Endothelial cell of umbilical vein (primary cell): ENCODE data around the gene MINDY4. TPM values are rescaled to one million over a fixed set of nuclear protein-coding genes. Genes with fewer than 3 reads are reported as not detected.

Experiments used
- BruUV-seq: library from RNA; stranded (reverse); fragments of 400-500 nt; replicated peaks from 2 replicates; lab custom pipeline; 2021; lab: Mats Ljungman, UMichigan
- CTCF ChIA-PET: fragments of 300-600, 350-600 bp; sonication (Branson Sonifier 250); formaldehyde crosslinking; loops from one replicate; lab custom pipeline; 2021; ENCODE audit warnings: antibody characterized with exemption, inconsistent platforms; lab: Charles Lee
- POLR2A ChIA-PET: fragments of 300-600, 350-600 bp; sonication (Branson Sonifier 250); formaldehyde crosslinking; loops from one replicate; lab custom pipeline; 2021; ENCODE audit warnings: antibody characterized with exemption, inconsistent platforms; lab: Charles Lee
- DNase-seq: peaks from one replicate; pipeline ENCODE4 v3.0.0-alpha.2; 2011; ENCODE audit warnings: low read depth, low spot score
- FAIRE-seq: peaks from 2 replicates; lab custom pipeline; 2011; peaks lifted over from hg19 to GRCh38; lab: Jason Lieb, UNC
- H2AFZ ChIP-seq: 2 replicates; pipeline ENCODE4 v1.6.0; 2012; ENCODE audit warnings: low read depth, low read length, control low read depth, inconsistent platforms
- H3K27ac ChIP-seq: 2 replicates; pipeline ENCODE4 v1.5.1; 2011; ENCODE audit warnings: low read depth, mild to moderate bottlenecking, control low read depth, low read length, moderate library complexity; ENCODE audit not compliant: insufficient read depth
- H3K27me3 ChIP-seq, 2 experiments: 2 replicates each; pipeline versions ENCODE4 v1.6.0 to v1.6.1; 2011; ENCODE audit warnings: low read length in 2 of 2, mixed read lengths in 1 of 2; ENCODE audit not compliant: control insufficient read depth in 2 of 2, insufficient read depth in 2 of 2
- H3K36me3 ChIP-seq, 2 experiments: 2 replicates in 1 of 2; 3 replicates in 1 of 2; pipeline ENCODE4 v1.5.1; 2011; ENCODE audit warnings: low read length in 2 of 2, mild to moderate bottlenecking in 1 of 2, moderate library complexity in 1 of 2; ENCODE audit not compliant: control insufficient read depth in 2 of 2, insufficient read depth in 2 of 2; ENCODE audit errors: extremely low read depth in 1 of 2
- H3K4me1 ChIP-seq: 3 replicates; pipeline ENCODE4 v1.5.1; 2011; ENCODE audit warnings: mild to moderate bottlenecking, low read length; ENCODE audit not compliant: control insufficient read depth, insufficient read depth; ENCODE audit errors: extremely low read depth
- H3K4me2 ChIP-seq: 2 replicates; pipeline ENCODE4 v1.6.1; 2011; ENCODE audit warnings: low read length, control low read depth, mixed read lengths; ENCODE audit not compliant: insufficient read depth
- H3K4me3 ChIP-seq, 3 experiments: fragments of 200-600 bp in 1 of 3; sonication (generic), shearing (Covaris generic) in 1 of 3; replicated peaks in 1 of 3; 2 replicates each; pipeline ENCODE4 v1.5.1; 2011 to 2016; ENCODE audit warnings: control low read depth in 3 of 3, low read length in 3 of 3, mild to moderate bottlenecking in 2 of 3, inconsistent platforms in 1 of 3, low read depth in 1 of 3, moderate library complexity in 1 of 3; ENCODE audit not compliant: insufficient read depth in 1 of 3
- H3K79me2 ChIP-seq: 2 replicates; pipeline ENCODE4 v1.6.0; 2012; ENCODE audit warnings: low read length, inconsistent platforms; ENCODE audit not compliant: control insufficient read depth, insufficient read depth
- H3K9ac ChIP-seq: replicated peaks from 2 replicates; pipeline ENCODE3; 2011; ENCODE audit warnings: low read length, control low read depth; ENCODE audit not compliant: insufficient read depth; ENCODE audit errors: extremely low read depth
- H3K9me1 ChIP-seq: replicated peaks from 3 replicates; pipeline ENCODE4 v1.6.0; 2011; ENCODE audit warnings: mild to moderate bottlenecking, low read length; ENCODE audit not compliant: control insufficient read depth, insufficient read depth; ENCODE audit errors: extremely low read depth
- H3K9me3 ChIP-seq: replicated peaks from 2 replicates; pipeline ENCODE4 v1.5.1; 2012; ENCODE audit warnings: low read length, inconsistent platforms; ENCODE audit not compliant: control insufficient read depth, insufficient read depth
- H4K20me1 ChIP-seq: replicated peaks from 2 replicates; pipeline ENCODE3; 2011; ENCODE audit warnings: mild to moderate bottlenecking, low read length; ENCODE audit not compliant: control insufficient read depth, insufficient read depth; ENCODE audit errors: extremely low read depth
- EZH2 ChIP-seq: IDR thresholded peaks from 2 replicates; pipeline ENCODE4 v1.6.1; 2012; ENCODE audit warnings: borderline replicate concordance, low read depth, mild to moderate bottlenecking, moderate library complexity, low read length, inconsistent platforms; ENCODE audit not compliant: severe bottlenecking
- FOS ChIP-seq: IDR thresholded peaks from 2 replicates; pipeline ENCODE4 v1.6.1; 2011; ENCODE audit warnings: mild to moderate bottlenecking, low read length, moderate library complexity, borderline replicate concordance; ENCODE audit not compliant: insufficient read depth
- GATA2 ChIP-seq: IDR thresholded peaks from 2 replicates; pipeline ENCODE4 v1.7.0; 2011; ENCODE audit warnings: low read depth, mild to moderate bottlenecking, moderate library complexity, mixed read lengths, low read length; ENCODE audit not compliant: insufficient read length, insufficient read depth
- JUN ChIP-seq: IDR thresholded peaks from 2 replicates; pipeline ENCODE4 v1.6.1; 2011; ENCODE audit warnings: borderline replicate concordance, low read depth; ENCODE audit not compliant: insufficient read length, insufficient read depth
- MYC ChIP-seq: IDR thresholded peaks from one replicate; pipeline ENCODE4 v1.6.1; 2011; ENCODE audit warnings: mild to moderate bottlenecking, low read depth, low read length
- POLR2A ChIP-seq: IDR thresholded peaks from 2 replicates; pipeline ENCODE4 v1.6.1; 2012; ENCODE audit warnings: low read depth, mild to moderate bottlenecking, control low read depth, low read length
- POLR2AphosphoS5 ChIP-seq: IDR thresholded peaks from 2 replicates; pipeline ENCODE4 v1.6.1; 2012; ENCODE audit warnings: low read depth, mild to moderate bottlenecking, control low read depth, low read length, moderate library complexity; ENCODE audit not compliant: insufficient read depth
- dilution Hi-C: fragments of 300-500 bp; cut with MboI; formaldehyde crosslinking; loops from one replicate; pipeline ENCODE4 v1.15.0; 2019; ENCODE audit warnings: low sequenced_read_pairs; ENCODE audit not compliant: extremely low pct_ligation_motif_present
- intact Hi-C: fragments of 100-400 bp; cut with micrococcal nuclease; formaldehyde crosslinking; loops from one replicate; pipeline ENCODE4 v1.10.0; 2022
- polyA plus RNA-seq, 4 experiments: library from polyadenylated mRNA; depleted of rRNA in 3 of 4; stranded (reverse) in 3 of 4; unstranded in 1 of 4; fragments of >200 nt; gene quantifications; 2 replicates each; pipeline versions ENCODE4 v1.2.1 to v1.2.3, GENCODE V29; 2011 to 2012; ENCODE audit warnings: missing spikeins in 1 of 4
- total RNA-seq: library from RNA; stranded (reverse); gene quantifications from 2 replicates; pipeline ENCODE4 v1.2.3, GENCODE V29; 2021
- TF ChIP-seq, protein P1 (sequence below): IDR thresholded peaks from 2 replicates; pipeline ENCODE4 v1.6.1; 2011; ENCODE audit not compliant: insufficient read depth, insufficient read length
- TF ChIP-seq, protein P2 (sequence below), 2 donors: IDR thresholded peaks; 1 replicate in 1 of 2; 2 replicates in 1 of 2; pipeline ENCODE4 v1.5.1; 2011; ENCODE audit warnings: low read length in 2 of 2, mild to moderate bottlenecking in 2 of 2, moderate library complexity in 2 of 2, control low read depth in 1 of 2, inconsistent platforms in 1 of 2, low read depth in 1 of 2; ENCODE audit not compliant: insufficient read depth in 1 of 2; ENCODE audit errors: extremely low read depth in 1 of 2

MINDY4 gene
- total and polyA plus RNA-seq, 2 donors (not counting 3 experiments of a cell fraction or from before 2014, with no cell fraction given), result 2.2 to 4.7 TPM

DNA sequence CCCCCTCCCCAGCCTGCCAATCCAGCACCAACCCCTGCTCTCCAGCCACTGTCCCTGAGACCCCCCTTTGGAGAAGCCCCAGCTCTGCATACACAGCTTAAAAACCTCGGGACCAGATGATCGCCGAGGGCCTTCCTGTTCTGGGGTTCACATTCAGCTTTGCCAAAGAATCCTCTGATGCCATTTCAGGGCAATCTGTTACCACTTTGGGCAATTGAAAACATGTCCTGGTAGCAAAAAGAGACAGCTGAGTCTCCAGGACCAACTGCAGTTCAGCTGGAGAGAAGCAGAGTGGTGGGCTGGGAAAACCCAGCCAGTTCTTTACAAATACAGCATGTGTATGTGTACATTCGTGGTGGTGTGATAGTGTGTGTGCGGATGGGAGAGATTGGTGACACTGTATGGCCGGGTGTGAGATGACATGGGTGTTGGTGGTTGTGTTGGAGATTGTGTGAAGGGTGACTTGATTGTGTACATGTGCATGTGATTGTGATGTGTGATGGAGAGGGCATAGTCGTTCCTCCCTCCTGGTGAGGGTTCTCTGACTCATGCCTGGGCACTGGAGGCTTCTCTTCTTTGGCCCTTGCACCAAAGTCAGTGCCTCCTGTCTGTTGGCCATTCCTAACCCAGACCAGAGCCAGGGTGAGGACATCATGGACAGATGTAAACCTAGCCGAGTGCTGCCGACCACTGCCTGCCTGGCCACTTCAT is 91.9 kb downstream of the MINDY4 start:
- no peak overlapping the region for H3K4me2 ChIP-seq
- FAIRE-seq, result no peak
- no peak overlapping the region for H3K9ac ChIP-seq
- BruUV-seq, result no TSS peak
- H3K79me2 ChIP-seq, result no peaks in the 10 kb centered on the region
- ChIA-PET POLR2A (no interaction called here), CTCF (interaction anchor here (1.0 to 1.5 kb wide), 3 partner anchors 14 to 76 kb away, joined by 3 to 4 read pairs (median 3); no protein-coding TSS in a partner anchor)
- H3K9me1 ChIP-seq, result no peaks in the 10 kb centered on the region
- H3K9me3 ChIP-seq, result no peaks in the 10 kb centered on the region
- dilution Hi-C loops, result no loop called here
- no peaks in the 10 kb centered on the region for H3K36me3 ChIP-seq
- no peaks in the 10 kb centered on the region for H3K27me3 ChIP-seq
- DNase-seq, result no peak
- peaks cover 4% of the 10 kb centered on the region for H3K4me1 ChIP-seq
- intact Hi-C loops, result no loop called here
- no peak overlapping the region for H2AFZ ChIP-seq
- TF ChIP-seq, protein P1, sequence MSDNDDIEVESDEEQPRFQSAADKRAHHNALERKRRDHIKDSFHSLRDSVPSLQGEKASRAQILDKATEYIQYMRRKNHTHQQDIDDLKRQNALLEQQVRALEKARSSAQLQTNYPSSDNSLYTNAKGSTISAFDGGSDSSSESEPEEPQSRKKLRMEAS, result no peak
- TF ChIP-seq GATA2, result no peak
- TF ChIP-seq JUN, result no peak
- TF ChIP-seq EZH2, result no peak
- no peak for TF ChIP-seq POLR2AphosphoS5
- TF ChIP-seq, protein P2, sequence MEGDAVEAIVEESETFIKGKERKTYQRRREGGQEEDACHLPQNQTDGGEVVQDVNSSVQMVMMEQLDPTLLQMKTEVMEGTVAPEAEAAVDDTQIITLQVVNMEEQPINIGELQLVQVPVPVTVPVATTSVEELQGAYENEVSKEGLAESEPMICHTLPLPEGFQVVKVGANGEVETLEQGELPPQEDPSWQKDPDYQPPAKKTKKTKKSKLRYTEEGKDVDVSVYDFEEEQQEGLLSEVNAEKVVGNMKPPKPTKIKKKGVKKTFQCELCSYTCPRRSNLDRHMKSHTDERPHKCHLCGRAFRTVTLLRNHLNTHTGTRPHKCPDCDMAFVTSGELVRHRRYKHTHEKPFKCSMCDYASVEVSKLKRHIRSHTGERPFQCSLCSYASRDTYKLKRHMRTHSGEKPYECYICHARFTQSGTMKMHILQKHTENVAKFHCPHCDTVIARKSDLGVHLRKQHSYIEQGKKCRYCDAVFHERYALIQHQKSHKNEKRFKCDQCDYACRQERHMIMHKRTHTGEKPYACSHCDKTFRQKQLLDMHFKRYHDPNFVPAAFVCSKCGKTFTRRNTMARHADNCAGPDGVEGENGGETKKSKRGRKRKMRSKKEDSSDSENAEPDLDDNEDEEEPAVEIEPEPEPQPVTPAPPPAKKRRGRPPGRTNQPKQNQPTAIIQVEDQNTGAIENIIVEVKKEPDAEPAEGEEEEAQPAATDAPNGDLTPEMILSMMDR (IDR thresholded peaks at IDR 0.05; ENCODE audit: extremely low read depth in 1 of 2, insufficient read depth in 1 of 2, low read depth in 1 of 2, low read length in 2 of 2), result no peak
- no peak for TF ChIP-seq MYC
- no peak for TF ChIP-seq POLR2A
- TF ChIP-seq FOS, result no peak
- H3K4me3 ChIP-seq, result no peak overlapping the region
- H3K27ac ChIP-seq, result no peak overlapping the region
- H4K20me1 ChIP-seq, result no peaks in the 10 kb centered on the region
